Measurements from ENCODE around the gene ING1.
"Not testable (repeated sequence)": the region's sequence is repeated elsewhere in the genome, so short reads cannot be mapped to it uniquely, and the experiment has no call there.

Gene ING1

DNA sequence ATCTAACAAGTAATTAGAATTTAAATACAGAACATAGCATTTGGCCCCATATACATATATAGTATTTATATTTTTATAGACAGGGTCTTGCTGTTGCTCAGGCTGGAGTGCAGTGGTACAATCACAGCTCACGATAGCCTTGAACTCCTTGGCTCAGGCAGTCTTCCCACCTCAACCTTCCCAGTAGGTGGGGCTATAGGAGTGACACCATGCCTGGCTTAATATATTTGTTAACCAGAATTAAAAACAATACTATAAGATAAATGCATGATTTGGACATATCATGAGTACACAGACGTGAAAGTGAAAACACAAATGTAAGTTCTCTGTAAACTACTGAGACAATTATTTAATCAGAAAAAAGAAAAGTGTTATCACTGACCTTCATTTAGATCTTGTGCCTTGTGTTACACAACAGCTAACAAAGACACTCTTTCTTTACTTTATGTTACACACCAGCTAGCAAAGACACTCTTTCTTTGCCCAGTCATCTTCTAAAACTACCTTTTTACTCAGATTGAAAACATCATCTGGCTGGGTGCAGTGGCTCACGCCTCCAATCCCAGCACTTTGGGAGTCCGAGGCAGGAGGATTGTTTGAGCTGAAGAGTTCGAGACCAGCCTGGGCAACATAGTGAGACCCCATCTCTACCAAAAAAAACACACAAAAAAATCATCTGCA is 30.2 kb upstream of the ING1 start:
- Histone ChIP-seq H3K4me3 (ENCODE audit: low read length) (no peak overlapping the region), H3K9me3 (ENCODE audit: low read length) (no peaks in the 10 kb centered on the region), H3K27me3 (ENCODE audit: insufficient read depth, low read length) (no peaks in the 10 kb centered on the region), H2AFZ (ENCODE audit: low read depth, low read length) (no peak overlapping the region), H3K36me3 (ENCODE audit: insufficient read depth, low read length) (peaks cover 83% of the 10 kb centered on the region), H3K4me1 (ENCODE audit: insufficient read depth, low read length) (no peaks in the 10 kb centered on the region)

DNA sequence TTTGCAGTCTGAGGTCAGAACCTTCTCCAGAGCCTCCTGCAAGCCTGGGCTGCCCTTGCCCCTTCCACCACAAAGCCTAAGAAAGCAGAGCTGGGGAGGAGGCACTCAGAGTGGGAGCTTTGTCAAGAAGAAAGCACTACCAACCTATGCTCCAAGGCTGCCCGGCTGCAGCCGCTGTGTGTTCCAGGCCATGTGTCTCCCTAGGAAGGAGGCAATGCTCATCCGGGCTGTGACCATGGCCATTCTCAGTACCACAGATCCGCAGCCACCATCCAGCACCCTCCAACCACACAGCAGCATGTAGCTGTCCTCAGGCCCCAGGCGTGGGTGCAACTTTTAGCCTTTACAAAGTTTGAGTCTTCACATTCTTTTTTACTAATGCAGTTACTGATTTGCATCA is 29.6 kb upstream of the ING1 start:
- H3K27me3 ChIP-seq (ENCODE audit: insufficient read depth, low read length), result no peaks in the 10 kb centered on the region
- no peaks in the 10 kb centered on the region for H3K4me1 ChIP-seq (ENCODE audit: insufficient read depth, low read length)
- no peak overlapping the region for H3K4me3 ChIP-seq (ENCODE audit: low read length)
- H3K9me3 ChIP-seq (ENCODE audit: low read length), result no peaks in the 10 kb centered on the region
- peaks cover 80% of the 10 kb centered on the region for H3K36me3 ChIP-seq (ENCODE audit: insufficient read depth, low read length)
- H2AFZ ChIP-seq (ENCODE audit: low read depth, low read length), result no peak overlapping the region

GRCh38 chr13:110684388-110685056 is 29.0 kb upstream of the ING1 start:
- Histone ChIP-seq H2AFZ (ENCODE audit: low read depth, low read length) (no peak overlapping the region), H3K4me3 (ENCODE audit: low read length) (no peak overlapping the region), H3K36me3 (ENCODE audit: insufficient read depth, low read length) (peaks cover 81% of the 10 kb centered on the region), H3K27me3 (ENCODE audit: insufficient read depth, low read length) (no peaks in the 10 kb centered on the region), H3K9me3 (ENCODE audit: low read length) (no peaks in the 10 kb centered on the region), H3K4me1 (ENCODE audit: insufficient read depth, low read length) (no peaks in the 10 kb centered on the region)

- Histone ChIP-seq H2AFZ (ENCODE audit: low read depth, low read length) (no peak overlapping the region), H3K36me3 (ENCODE audit: insufficient read depth, low read length) (peaks cover 77% of the 10 kb centered on the region), H3K4me1 (ENCODE audit: insufficient read depth, low read length) (no peaks in the 10 kb centered on the region), H3K4me3 (ENCODE audit: low read length) (no peak overlapping the region), H3K27me3 (ENCODE audit: insufficient read depth, low read length) (no peaks in the 10 kb centered on the region), H3K9me3 (ENCODE audit: low read length) (no peaks in the 10 kb centered on the region)
Measured at GRCh38 chr13:110685305-110686020, 28.0 kb upstream of the ING1 start.

DNA sequence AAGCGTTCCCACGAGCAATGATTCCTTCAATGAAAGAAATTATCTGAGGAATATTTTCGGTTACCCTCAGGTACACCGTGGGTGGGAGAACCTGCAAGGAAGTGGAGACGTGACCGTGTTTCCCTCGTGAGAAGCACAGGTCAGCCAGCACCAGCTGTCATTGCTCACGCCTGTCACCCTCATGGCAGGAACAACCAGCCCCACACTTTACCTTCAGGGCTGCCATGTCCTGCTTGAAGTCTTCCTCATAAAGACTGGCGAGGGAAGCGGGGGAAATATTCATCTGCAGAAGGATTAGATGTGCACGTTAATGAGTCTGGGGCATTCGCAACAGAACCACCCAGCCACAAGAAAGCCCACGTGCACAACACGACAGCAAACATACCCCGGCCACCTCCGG is 25.8 kb upstream of the ING1 start:
- Histone ChIP-seq H3K4me3 (ENCODE audit: low read length) (no peak overlapping the region), H3K9me3 (ENCODE audit: low read length) (no peaks in the 10 kb centered on the region), H3K4me1 (ENCODE audit: insufficient read depth, low read length) (no peaks in the 10 kb centered on the region), H3K36me3 (ENCODE audit: insufficient read depth, low read length) (peaks cover 60% of the 10 kb centered on the region), H2AFZ (ENCODE audit: low read depth, low read length) (no peak overlapping the region), H3K27me3 (ENCODE audit: insufficient read depth, low read length) (no peaks in the 10 kb centered on the region)

GRCh38 chr13:110689041-110689440 is 24.5 kb upstream of the ING1 start:
- H2AFZ ChIP-seq (ENCODE audit: low read depth, low read length), result no peak overlapping the region
- peaks cover 53% of the 10 kb centered on the region for H3K36me3 ChIP-seq (ENCODE audit: insufficient read depth, low read length)
- H3K4me3 ChIP-seq (ENCODE audit: low read length), result no peak overlapping the region
- H3K27me3 ChIP-seq (ENCODE audit: insufficient read depth, low read length), result no peaks in the 10 kb centered on the region
- H3K4me1 ChIP-seq (ENCODE audit: insufficient read depth, low read length), result no peaks in the 10 kb centered on the region
- no peaks in the 10 kb centered on the region for H3K9me3 ChIP-seq (ENCODE audit: low read length)

DNA sequence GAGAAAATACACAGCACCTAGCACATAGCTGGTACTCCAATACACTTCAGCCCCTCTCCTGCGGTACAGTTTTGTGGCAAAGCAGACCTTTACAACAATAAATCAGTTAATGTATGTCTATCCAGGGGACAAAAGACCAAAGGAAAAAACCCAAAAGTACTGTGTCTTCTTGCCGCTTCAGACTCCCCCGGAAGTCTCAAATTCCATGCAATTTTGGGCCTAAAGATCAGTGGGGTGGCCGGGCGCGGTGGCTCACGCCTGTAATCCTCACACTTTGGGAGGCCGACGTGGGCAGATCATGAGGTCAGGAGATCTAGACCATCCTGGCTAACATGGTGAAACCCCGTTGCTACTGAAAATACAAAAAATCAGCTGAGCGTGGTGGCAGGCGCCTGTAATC is 23.8 kb upstream of the ING1 start:
- H3K4me1 ChIP-seq (ENCODE audit: insufficient read depth, low read length), result no peaks in the 10 kb centered on the region
- no peaks in the 10 kb centered on the region for H3K9me3 ChIP-seq (ENCODE audit: low read length)
- no peak overlapping the region for H2AFZ ChIP-seq (ENCODE audit: low read depth, low read length)
- no peaks in the 10 kb centered on the region for H3K27me3 ChIP-seq (ENCODE audit: insufficient read depth, low read length)
- H3K4me3 ChIP-seq (ENCODE audit: low read length), result no peak overlapping the region
- H3K36me3 ChIP-seq (ENCODE audit: insufficient read depth, low read length), result peaks cover 47% of the 10 kb centered on the region

DNA sequence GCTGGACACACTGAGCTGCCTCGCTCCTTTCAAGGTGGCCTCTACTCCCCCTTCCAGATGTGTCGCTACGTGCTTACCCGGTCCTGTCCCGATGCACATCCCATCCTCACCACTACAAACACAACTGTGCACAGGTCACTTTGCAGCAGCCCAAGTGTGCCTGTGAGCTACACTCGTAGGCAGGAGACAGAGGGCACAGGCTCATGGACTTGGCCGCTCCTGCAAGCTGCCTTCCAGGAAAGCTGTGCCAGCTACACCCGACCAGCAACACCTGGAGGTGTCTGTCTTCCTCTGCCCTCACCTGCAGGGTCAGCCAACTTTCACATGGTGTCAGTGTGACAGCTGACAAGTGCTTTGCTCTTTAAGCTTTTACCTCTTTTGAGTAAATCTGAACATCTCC is 23.0 kb upstream of the ING1 start:
- H3K4me1 ChIP-seq (ENCODE audit: insufficient read depth, low read length), result no peaks in the 10 kb centered on the region
- no peaks in the 10 kb centered on the region for H3K9me3 ChIP-seq (ENCODE audit: low read length)
- H3K36me3 ChIP-seq (ENCODE audit: insufficient read depth, low read length), result peaks cover 49% of the 10 kb centered on the region
- no peak overlapping the region for H2AFZ ChIP-seq (ENCODE audit: low read depth, low read length)
- H3K27me3 ChIP-seq (ENCODE audit: insufficient read depth, low read length), result no peaks in the 10 kb centered on the region
- no peak overlapping the region for H3K4me3 ChIP-seq (ENCODE audit: low read length)

DNA sequence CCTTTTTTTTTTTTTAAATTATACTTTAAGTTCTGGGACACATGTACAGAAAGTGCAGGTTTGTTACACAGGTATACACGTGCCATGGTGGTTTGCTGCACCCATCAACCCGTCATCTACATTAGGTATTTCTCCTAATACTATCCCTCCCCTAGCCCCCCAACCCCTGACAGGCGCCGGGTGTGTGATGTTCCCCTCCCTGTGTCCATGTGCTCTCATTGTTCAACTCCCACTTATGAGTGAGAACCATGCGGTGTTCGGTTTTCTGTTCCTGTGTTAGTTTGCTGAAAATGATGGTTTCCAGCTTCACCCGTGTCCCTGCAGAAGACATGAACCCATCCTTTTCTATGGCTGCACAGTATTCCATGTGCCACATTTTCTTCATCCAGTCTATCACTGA is 17.7 kb upstream of the ING1 start:
- H3K36me3 ChIP-seq (ENCODE audit: insufficient read depth, low read length), result peaks cover 59% of the 10 kb centered on the region
- H3K27me3 ChIP-seq (ENCODE audit: insufficient read depth, low read length); H3K9me3 ChIP-seq (ENCODE audit: low read length); H3K4me1 ChIP-seq (ENCODE audit: insufficient read depth, low read length); H2AFZ ChIP-seq (ENCODE audit: low read depth, low read length); H3K4me3 ChIP-seq (ENCODE audit: low read length): not testable (repeated sequence)

DNA sequence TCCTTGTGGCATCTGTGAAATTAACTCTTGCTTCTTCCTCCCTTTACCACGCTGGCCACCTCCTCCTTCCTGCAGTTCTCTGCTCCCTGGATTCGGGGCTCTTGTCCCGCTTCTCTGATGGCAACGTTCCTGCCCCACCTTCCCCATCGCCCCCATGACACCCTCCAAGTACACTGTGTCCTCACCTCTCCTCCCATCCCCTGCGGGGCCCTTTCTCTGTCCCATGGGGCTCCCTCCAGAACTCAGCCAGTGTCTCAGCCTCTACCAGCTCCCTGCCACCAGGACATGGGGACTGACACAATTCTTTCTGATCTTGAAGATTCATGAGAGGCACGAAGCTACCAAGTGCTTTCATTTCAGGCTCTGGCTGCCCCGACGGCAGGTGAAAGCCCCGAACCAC is 16.7 kb upstream of the ING1 start:
- H3K4me3 ChIP-seq (ENCODE audit: low read length), result no peak overlapping the region
- H3K27me3 ChIP-seq (ENCODE audit: insufficient read depth, low read length), result no peaks in the 10 kb centered on the region
- H2AFZ ChIP-seq (ENCODE audit: low read depth, low read length), result no peak overlapping the region
- no peaks in the 10 kb centered on the region for H3K4me1 ChIP-seq (ENCODE audit: insufficient read depth, low read length)
- H3K9me3 ChIP-seq (ENCODE audit: low read length), result no peaks in the 10 kb centered on the region
- peaks cover 67% of the 10 kb centered on the region for H3K36me3 ChIP-seq (ENCODE audit: insufficient read depth, low read length)

- H3K4me3 ChIP-seq (ENCODE audit: low read length), result no peak overlapping the region
- no peak overlapping the region for H2AFZ ChIP-seq (ENCODE audit: low read depth, low read length)
- H3K9me3 ChIP-seq (ENCODE audit: low read length), result no peaks in the 10 kb centered on the region
- H3K27me3 ChIP-seq (ENCODE audit: insufficient read depth, low read length), result no peaks in the 10 kb centered on the region
- H3K4me1 ChIP-seq (ENCODE audit: insufficient read depth, low read length), result peaks cover 4% of the 10 kb centered on the region
- H3K36me3 ChIP-seq (ENCODE audit: insufficient read depth, low read length), result peaks cover 74% of the 10 kb centered on the region
Measured at GRCh38 chr13:110697842-110698241, 15.7 kb upstream of the ING1 start.

DNA sequence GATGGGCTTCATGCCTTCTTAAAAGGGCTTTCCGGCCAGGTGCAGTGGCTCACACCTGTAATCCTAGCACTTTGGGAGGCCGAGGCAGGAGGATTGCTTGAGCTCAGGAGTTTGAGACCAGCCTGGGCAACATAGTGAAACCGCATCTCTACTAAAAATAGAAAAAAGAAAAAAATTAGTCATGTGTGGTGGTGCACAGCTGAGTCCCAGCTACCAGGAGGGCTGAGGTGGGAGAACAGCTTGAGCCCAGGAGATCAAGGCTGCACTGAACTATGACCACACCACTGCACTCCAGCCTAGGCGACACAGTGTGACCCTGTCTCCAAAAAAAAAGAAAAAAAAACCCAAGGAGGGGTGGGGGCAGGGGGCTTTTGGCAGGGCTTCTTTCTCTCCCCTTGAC is 14.8 kb upstream of the ING1 start:
- H3K9me3 ChIP-seq (ENCODE audit: low read length), result no peaks in the 10 kb centered on the region
- H2AFZ ChIP-seq (ENCODE audit: low read depth, low read length), result no peak overlapping the region
- peaks cover 4% of the 10 kb centered on the region for H3K4me1 ChIP-seq (ENCODE audit: insufficient read depth, low read length)
- H3K36me3 ChIP-seq (ENCODE audit: insufficient read depth, low read length), result peaks cover 78% of the 10 kb centered on the region
- H3K27me3 ChIP-seq (ENCODE audit: insufficient read depth, low read length), result no peaks in the 10 kb centered on the region
- H3K4me3 ChIP-seq (ENCODE audit: low read length), result no peak overlapping the region
